ENCODE results near the gene ZBP1. TPM values are rescaled to one million over a fixed set of nuclear protein-coding genes. Genes with fewer than 3 reads are reported as not detected.

ZBP1 gene
- total RNA-seq, 4 donors from 2014 or later = 0.19 TPM; not detected in 3

GRCh38 chr20:57666106-57666833 is 46.0 kb upstream of the ZBP1 start:
- H3K4me3 ChIP-seq (ENCODE audit: low read depth, poor library complexity, severe bottlenecking) = no peak overlapping the region
- 80 to 86% methylated on average over 21 of the region's 21 CpGs for WGBS, 2 donors
- intact Hi-C loops (cut with DNase I; ENCODE audit: low total_unique reads) = no loop called here
- no peak for DNase-seq (ENCODE audit: low spot score in 2 of 2)
- TF ChIP-seq, protein P1, sequence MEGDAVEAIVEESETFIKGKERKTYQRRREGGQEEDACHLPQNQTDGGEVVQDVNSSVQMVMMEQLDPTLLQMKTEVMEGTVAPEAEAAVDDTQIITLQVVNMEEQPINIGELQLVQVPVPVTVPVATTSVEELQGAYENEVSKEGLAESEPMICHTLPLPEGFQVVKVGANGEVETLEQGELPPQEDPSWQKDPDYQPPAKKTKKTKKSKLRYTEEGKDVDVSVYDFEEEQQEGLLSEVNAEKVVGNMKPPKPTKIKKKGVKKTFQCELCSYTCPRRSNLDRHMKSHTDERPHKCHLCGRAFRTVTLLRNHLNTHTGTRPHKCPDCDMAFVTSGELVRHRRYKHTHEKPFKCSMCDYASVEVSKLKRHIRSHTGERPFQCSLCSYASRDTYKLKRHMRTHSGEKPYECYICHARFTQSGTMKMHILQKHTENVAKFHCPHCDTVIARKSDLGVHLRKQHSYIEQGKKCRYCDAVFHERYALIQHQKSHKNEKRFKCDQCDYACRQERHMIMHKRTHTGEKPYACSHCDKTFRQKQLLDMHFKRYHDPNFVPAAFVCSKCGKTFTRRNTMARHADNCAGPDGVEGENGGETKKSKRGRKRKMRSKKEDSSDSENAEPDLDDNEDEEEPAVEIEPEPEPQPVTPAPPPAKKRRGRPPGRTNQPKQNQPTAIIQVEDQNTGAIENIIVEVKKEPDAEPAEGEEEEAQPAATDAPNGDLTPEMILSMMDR (IDR thresholded peaks at IDR 0.05) = no peak
- no peak for TF ChIP-seq POLR2A (IDR thresholded peaks at IDR 0.05)

GRCh38 chr20:57665589-57665971 is 45.4 kb upstream of the ZBP1 start:
- WGBS, 2 donors = 85 to 92% methylated on average over 8 of the region's 8 CpGs
- intact Hi-C loops (cut with DNase I; ENCODE audit: low total_unique reads) = no loop called here
- no peak overlapping the region for H3K4me3 ChIP-seq (ENCODE audit: low read depth, poor library complexity, severe bottlenecking)
- DNase-seq (ENCODE audit: low spot score in 2 of 2) = peak in 1 of 2 donors; percentile 79
- TF ChIP-seq, protein P1 (IDR thresholded peaks at IDR 0.05) = no peak
- TF ChIP-seq POLR2A (IDR thresholded peaks at IDR 0.05) = no peak

- peak in 1 of 2 donors; percentile 49 for DNase-seq (ENCODE audit: low spot score in 2 of 2)
- 88 to 89% methylated on average over 14 of the region's 14 CpGs for WGBS, 2 donors
- TF ChIP-seq POLR2A (IDR thresholded peaks at IDR 0.05) = no peak
- TF ChIP-seq, protein P1 (IDR thresholded peaks at IDR 0.05) = no peak
- intact Hi-C loops (cut with DNase I; ENCODE audit: low total_unique reads) = no loop called here
- H3K4me3 ChIP-seq (ENCODE audit: low read depth, poor library complexity, severe bottlenecking) = no peak overlapping the region
Observed at GRCh38 chr20:57664924-57665588, 44.8 kb upstream of the ZBP1 start.

GRCh38 chr20:57664476-57664875 is 44.2 kb upstream of the ZBP1 start:
- no peak for TF ChIP-seq POLR2A (IDR thresholded peaks at IDR 0.05)
- TF ChIP-seq, protein P1 (IDR thresholded peaks at IDR 0.05) = no peak
- intact Hi-C loops (cut with DNase I; ENCODE audit: low total_unique reads) = no loop called here
- WGBS, 2 donors = 69 to 75% methylated on average over 16 to 17 of the region's 20 CpGs
- peak in 1 of 2 donors; percentile 82 for DNase-seq (ENCODE audit: low spot score in 2 of 2)
- no peak overlapping the region for H3K4me3 ChIP-seq (ENCODE audit: low read depth, poor library complexity, severe bottlenecking)

GRCh38 chr20:57663681-57664451 is 43.6 kb upstream of the ZBP1 start:
- TF ChIP-seq, protein P1 (IDR thresholded peaks at IDR 0.05) = no peak
- TF ChIP-seq POLR2A (IDR thresholded peaks at IDR 0.05) = no peak
- 91 to 96% methylated on average over 18 to 27 of the region's 27 CpGs for WGBS, 2 donors
- no peak overlapping the region for H3K4me3 ChIP-seq (ENCODE audit: low read depth, poor library complexity, severe bottlenecking)
- DNase-seq (ENCODE audit: low spot score in 2 of 2) = peak in 1 of 2 donors; percentile 83
- intact Hi-C loops (cut with DNase I; ENCODE audit: low total_unique reads) = no loop called here
